Measurements from ENCODE around the gene GDF2.

GDF2 gene

GRCh38 chr10:47322300-47323061 lies at the start of gene GDF2:
GDF2 (plus strand) TSS chr10:47322454; CDS start chr10:47322669, 215 bp downstream.
- no peak for DNase-seq (ENCODE audit: low read depth)

DNA sequence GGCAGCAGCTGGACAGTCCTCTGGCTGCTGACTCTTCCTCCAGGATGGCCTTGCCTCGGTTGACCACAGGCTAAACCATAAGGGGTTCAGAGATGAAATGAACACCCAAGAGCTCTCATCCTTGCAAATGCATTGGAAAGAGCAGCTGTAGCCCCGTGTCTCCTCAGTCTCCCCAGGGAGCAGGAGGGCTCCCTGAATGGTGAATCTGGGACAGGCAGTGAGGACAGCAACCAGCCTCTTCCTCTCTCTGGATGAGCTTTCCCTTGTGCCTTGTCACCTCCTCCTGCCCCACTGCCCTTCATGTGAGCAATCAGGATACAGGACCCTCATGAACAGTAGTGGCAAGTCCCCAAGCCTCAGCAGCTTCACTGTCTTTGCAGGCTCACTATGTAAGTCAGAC lies 46.2 kb upstream of the GDF2 start:
- no peak for DNase-seq (ENCODE audit: low read depth)

- DNase-seq (ENCODE audit: low read depth) = no peak
These were observed 45.5 kb upstream of the GDF2 start for GRCh38 chr10:47276576-47277351.

DNA sequence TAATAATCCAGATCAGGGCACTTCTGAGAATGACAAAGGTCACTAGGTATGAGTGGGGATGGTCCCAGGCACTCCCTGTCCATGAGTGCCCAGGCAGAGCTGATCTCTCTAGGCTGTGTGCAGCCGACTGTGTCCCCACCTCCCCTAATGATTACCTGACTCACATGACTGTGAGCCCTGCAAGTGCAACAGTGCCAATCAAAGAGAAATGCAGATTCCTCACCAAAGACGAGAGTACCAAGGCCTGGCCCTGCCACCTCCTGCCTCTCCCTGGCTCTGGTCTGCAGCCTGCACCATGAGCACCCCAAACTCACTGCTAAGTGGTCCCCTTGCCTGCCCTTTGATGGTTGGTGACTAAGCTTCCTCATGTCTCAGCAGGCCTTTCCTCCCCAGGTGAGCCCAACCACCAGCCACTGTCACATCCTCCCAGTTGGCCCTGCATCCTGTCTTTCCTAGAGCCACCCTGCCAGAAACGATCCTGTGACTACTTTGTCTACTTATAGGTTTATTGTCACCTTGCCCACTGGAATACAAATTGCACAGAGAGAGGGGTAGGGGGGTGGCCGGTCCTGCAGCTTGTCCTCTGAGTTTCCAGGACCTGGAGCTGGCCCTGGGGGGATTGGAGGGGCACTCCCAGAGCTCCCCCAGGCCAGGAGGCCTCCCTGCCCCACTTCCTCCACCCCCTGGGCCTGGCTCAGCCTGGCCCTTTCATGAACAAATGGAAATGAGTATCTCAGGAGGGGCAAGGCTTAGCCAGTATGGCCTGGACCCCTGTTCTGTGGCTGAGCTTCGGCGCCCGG lies 44.7 kb upstream of the GDF2 start:
- DNase-seq (ENCODE audit: low read depth) = no peak

- no peak for DNase-seq (ENCODE audit: low read depth)
These were observed 44.1 kb upstream of the GDF2 start for GRCh38 chr10:47278152-47278473.

DNA sequence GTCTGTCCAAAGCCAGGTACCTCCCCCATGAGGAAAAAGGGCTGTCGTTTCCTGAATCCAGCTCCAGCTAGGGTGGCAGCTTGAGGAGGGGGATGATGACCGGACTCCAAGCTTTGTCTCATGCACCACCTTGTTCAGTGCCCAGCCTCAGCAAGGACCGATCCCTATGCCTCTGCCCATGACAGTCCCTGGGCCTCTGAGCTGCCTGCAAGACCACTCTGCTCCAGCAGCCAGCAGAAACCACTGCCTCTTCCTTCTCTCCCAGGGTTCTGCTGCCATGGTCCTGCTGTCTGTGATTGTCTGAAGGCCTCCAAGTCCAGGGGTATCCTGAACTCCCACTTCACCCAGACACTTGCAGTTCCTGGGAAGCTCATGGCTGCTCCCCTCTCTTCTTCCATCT lies 43.5 kb upstream of the GDF2 start:
- no peak for DNase-seq (ENCODE audit: low read depth)

GRCh38 chr10:47279276-47279675 lies 43.0 kb upstream of the GDF2 start:
- no peak for DNase-seq (ENCODE audit: low read depth)

- DNase-seq (ENCODE audit: low read depth) = no peak
These were observed 40.1 kb upstream of the GDF2 start for GRCh38 chr10:47282005-47282656.

- DNase-seq (ENCODE audit: low read depth) = no peak
These were observed 39.6 kb upstream of the GDF2 start for GRCh38 chr10:47282657-47283018.

DNA sequence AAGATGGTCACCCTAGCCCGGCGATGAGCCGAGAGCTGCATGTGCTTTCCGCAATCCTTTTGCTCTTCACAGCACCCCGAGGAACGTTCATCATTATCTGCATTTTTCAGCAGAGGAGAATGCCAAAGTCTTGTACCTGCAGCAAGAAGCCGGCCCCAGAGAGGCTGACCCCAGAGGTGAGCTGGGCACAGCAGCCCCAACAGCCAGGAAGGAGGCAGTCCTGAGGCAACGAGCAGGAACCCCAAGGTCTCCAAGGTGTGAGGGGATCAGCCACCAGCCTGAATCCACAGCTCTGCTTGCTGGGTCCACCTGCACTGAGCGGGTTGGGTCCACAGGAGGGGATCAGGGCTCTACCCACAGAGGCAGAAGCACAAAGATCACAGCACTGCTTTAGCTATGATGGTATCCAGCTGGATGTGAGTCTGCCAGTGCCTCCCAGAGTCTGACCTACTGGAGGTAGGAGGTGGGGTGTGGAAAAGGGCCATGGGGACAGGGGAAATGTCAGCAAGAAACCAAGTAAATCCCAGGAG lies 39.1 kb upstream of the GDF2 start:
- no peak for DNase-seq (ENCODE audit: low read depth)

- DNase-seq (ENCODE audit: low read depth) = no peak
These were observed 38.4 kb upstream of the GDF2 start for GRCh38 chr10:47283848-47284247.

DNA sequence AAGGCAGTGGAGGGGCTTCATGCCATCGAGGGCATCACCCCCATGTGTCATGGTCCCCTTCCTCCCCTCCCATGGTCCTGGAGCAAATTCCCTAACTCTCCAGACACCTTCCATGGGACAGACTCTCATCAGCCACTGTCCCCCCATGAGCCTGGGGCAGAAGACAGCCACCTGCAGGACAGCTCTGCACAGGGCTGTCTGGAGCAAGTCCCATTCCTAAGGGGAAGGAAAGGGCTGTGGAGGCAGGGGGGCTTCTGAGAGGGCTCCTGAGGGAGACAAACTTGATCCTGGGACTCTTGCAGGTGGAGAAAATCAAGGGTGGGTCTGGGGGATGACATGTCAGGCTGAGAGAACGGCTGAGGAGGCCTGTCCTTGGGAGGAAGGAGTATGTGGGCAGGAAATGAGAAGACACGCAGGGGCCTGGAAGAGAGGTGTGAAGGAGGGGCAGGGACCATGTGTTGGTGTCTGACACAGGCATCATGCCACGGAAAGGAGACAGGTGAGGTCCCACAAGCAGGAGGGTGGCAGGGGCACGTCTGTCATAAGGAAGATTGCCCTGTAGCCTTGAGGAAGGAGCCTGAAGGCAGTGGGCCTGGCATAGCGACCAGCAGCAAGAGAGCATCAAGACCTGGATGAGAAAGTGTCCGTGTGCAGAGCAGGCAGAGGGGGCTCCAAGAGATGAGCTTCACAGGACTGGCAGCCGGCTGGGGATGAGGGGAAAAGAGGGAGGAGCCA lies 36.7 kb upstream of the GDF2 start:
- no peak for DNase-seq (ENCODE audit: low read depth)

DNA sequence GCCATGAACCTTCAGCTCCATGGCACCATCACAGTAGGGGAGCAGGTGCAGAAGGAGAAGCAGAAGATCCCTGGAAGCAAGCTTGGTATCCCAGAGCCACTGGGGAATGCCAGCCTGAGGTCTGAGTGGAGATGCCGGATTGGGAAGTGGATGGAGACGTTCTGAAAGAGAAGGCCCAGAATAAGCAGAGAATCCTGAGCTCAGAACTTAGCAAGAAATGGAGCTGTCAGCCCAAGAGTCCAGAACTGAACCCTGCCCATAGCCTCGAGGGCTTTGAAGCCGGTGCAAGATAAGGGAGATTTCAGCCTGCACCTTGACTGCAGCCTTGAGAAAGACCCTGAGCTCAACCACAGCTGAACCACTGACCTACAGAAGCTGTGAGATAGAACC lies 36.1 kb upstream of the GDF2 start:
- no peak for DNase-seq (ENCODE audit: low read depth)

- no peak for DNase-seq (ENCODE audit: low read depth)
These were observed 35.5 kb upstream of the GDF2 start for GRCh38 chr10:47286591-47287315.

DNA sequence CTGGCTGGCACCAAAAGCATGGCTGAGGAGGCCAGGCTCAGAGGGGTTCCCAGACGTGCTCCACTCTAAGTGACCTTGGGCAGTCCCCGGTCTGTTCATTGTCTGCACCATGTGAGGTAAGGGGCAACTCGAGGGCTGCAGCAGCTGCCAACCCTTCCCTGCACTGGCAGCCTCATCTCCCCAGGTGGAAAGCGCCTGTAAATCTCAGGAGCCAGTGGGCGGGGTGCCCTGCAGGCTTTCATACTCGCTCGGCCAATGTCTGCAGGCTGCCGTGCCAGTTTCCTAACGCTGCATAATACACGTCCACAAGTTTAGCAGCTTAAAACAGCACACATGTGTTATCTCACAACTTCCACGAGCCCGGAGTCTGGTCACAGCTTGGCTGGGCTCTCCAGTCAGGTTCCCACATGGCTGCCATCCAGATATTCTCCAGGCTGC lies 34.9 kb upstream of the GDF2 start:
- no peak for DNase-seq (ENCODE audit: low read depth)

DNA sequence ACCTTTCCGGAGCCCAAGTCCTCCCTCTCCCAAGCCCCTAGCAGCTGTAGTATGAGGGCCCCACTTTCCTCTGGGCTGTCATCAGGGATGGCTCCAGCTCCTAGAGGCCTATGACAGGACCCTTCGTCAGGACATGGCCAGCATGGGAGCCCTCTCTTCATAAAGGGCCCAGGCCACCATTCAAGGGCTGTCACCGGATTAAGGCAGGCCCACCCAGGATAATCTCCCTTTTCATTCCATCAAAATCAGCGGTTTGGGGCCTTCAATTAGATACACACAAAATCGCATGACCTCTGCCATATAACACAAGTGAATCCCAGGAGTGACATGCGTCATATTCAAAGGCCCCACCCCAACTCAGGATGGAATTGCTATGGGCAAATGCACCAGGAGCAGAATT lies 34.4 kb upstream of the GDF2 start:
- no peak for DNase-seq (ENCODE audit: low read depth)

DNA sequence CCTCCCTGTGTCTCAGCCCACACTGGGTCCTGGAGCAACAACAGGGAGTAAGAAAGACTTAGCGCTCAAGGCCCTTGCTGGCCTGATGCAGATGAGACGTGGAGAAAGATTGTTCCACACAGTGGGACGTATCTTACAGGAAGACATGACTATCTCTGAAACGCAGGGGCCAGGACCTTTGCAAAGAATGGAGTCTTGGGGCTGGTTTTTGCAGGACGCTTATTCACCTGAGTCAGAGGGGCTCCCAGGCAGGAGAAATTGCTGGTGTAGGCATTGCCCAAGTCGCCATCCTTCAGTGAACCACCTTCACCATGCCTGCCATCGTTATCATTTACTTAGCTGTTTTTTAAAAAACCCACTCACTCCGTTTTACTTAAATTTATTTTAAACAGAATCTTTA lies 34.0 kb upstream of the GDF2 start:
- DNase-seq (ENCODE audit: low read depth) = no peak

- no peak for DNase-seq (ENCODE audit: low read depth)
These were observed 33.2 kb upstream of the GDF2 start for GRCh38 chr10:47288916-47289495.

DNA sequence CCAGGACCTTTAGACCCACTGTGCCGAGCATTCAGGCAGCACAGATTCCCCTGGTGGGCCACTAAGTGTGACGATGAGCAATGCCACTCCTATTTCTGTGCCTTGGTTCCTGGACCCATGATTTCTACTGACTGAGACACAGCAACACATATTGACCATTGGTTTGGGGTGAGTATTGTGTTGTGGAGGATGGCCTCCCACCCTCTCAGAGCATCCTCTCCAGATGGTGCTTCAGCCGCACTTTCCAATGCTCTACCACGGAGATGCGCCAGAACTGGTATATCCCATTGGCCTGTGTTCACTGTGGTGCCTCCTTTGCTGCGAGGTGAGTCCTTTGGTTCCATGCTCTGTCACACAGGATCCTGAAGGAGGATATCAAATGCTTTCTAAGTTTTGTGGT lies 32.3 kb upstream of the GDF2 start:
- DNase-seq (ENCODE audit: low read depth) = no peak

DNA sequence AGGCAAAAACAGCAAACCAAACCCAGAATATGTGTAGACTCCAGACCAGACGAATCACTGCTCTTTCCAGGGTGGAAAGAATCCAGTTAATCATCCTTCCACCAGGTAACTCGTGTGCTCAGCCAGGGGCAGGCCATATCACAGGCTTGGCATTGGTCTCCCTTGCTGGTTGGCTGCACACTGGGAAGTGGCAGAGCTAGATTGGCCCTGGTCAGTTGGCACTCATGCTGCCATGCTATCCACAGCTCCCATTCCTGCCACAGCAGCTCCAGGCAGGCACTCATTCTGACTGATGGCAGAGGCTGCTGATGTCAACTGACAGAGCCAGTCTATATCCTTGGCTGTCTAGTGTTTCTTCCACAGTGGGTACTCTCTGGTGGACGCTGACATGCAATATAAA lies 31.9 kb upstream of the GDF2 start:
- no peak for DNase-seq (ENCODE audit: low read depth)
